Measurements from ENCODE around the gene GLIS1. TPM values are rescaled to one million over a fixed set of nuclear protein-coding genes. Genes with fewer than 3 reads are reported as not detected.

GLIS1 gene
- total and polyA plus RNA-seq, 10 of the 15 experiments (the other 5 are each of a cell fraction or from before 2014, with no cell fraction given): not detected

- no peak for TF ChIP-seq USF2 (IDR thresholded peaks at IDR 0.05; ENCODE audit: borderline replicate concordance, low read depth, low read length)
- TF ChIP-seq ESRRA (IDR thresholded peaks at IDR 0.05; ENCODE audit: low read length): no peak
Observed at GRCh38 chr1:53687426-53687825, 51.5 kb downstream of the GLIS1 start (continued).

GRCh38 chr1:53686965-53687267, 52.0 kb downstream of the GLIS1 start:
- intact Hi-C loops (cut with micrococcal nuclease; ENCODE audit: unreplicated experiment): no loop called here
- SMC1A ChIA-PET (ENCODE audit: uncharacterized antibody, unreplicated experiment): no interaction called here
- no peaks in the 10 kb centered on the region for H3K9me3 ChIP-seq (replicated peaks; ENCODE audit: control insufficient read depth, insufficient read depth, low read length)
- in situ Hi-C loops (cut with MboI): no loop called here
- CTCF ChIA-PET: no interaction called here
- FAIRE-seq: no peak
- POLR2A ChIA-PET: no interaction called here
- DNase-seq (ENCODE audit: low read depth, low spot score): no peak
- H3K4me2 ChIP-seq (ENCODE audit: control insufficient read depth, insufficient read depth): no peak overlapping the region
- H3K79me2 ChIP-seq (ENCODE audit: control insufficient read depth, insufficient read depth, low read length): no peaks in the 10 kb centered on the region
- H4K20me1 ChIP-seq (ENCODE audit: control insufficient read depth, insufficient read depth): no peaks in the 10 kb centered on the region
- no peaks in the 10 kb centered on the region for H3K4me1 ChIP-seq (ENCODE audit: control insufficient read depth, insufficient read depth, low read length)
- no peak for ATAC-seq
- H3K36me3 ChIP-seq (ENCODE audit: control insufficient read depth in 2 of 2, insufficient read depth in 2 of 2, low read length in 1 of 2): no peaks in the 10 kb centered on the region
- no peak overlapping the region for H2AFZ ChIP-seq (ENCODE audit: control insufficient read depth, low read depth, low read length)
- WGBS (ENCODE audit: insufficient coverage, insufficient replicate concordance, low lambda C conversion rate, missing lambda C conversion rate): 17% methylated on average over 7 of the region's 7 CpGs
- RAD21 ChIA-PET (ENCODE audit: unreplicated experiment): no interaction called here
- no TSS peak for BruUV-seq (replicated peaks)
- peaks cover 0 to 9% of the 10 kb centered on the region in 2 experiments; a peak in 2 of 4 replicates for H3K27me3 ChIP-seq (replicated peaks in 1 of 2; ENCODE audit: control insufficient read depth in 2 of 2, insufficient read depth in 2 of 2, low read length in 1 of 2)
- H3K4me3 ChIP-seq: no peak overlapping the region
- TF ChIP-seq WRNIP1 (IDR thresholded peaks at IDR 0.05; ENCODE audit: borderline replicate concordance, low read depth, low read length) (no peak), BACH1 (IDR thresholded peaks at IDR 0.05; ENCODE audit: borderline replicate concordance) (no peak), FOXM1 (IDR thresholded peaks at IDR 0.05; ENCODE audit: low read depth, low read length) (no peak), NFYB (IDR thresholded peaks at IDR 0.05; ENCODE audit: insufficient read depth, low read depth, low read length) (no peak), PRDM15 (CRISPR knock-in tag; IDR thresholded peaks at IDR 0.05) (no peak), MEF2B (IDR thresholded peaks at IDR 0.05; ENCODE audit: partially characterized antibody, poor library complexity, severe bottlenecking) (no peak), MEF2A (IDR thresholded peaks at IDR 0.05; ENCODE audit: insufficient read depth, low read depth, low read length) (no peak), ZZZ3 (IDR thresholded peaks at IDR 0.05; ENCODE audit: control insufficient read depth, insufficient read length, low read depth) (no peak), IRF3 (IDR thresholded peaks at IDR 0.05) (no peak), RAD21 (IDR thresholded peaks at IDR 0.05; ENCODE audit: insufficient read depth, low read depth, low read length) (no peak), TCF3 (IDR thresholded peaks at IDR 0.05; ENCODE audit: borderline replicate concordance, insufficient read depth, low read depth, low read length) (no peak), MTA2 (IDR thresholded peaks at IDR 0.05; ENCODE audit: low read depth) (no peak), BHLHE40 (IDR thresholded peaks at IDR 0.05; ENCODE audit: borderline replicate concordance in 1 of 2, low read depth in 2 of 2, low read length in 1 of 2) (no peak), CREM (IDR thresholded peaks at IDR 0.05; ENCODE audit: low read depth) (no peak)
- no peak overlapping the region for H3K9ac ChIP-seq (ENCODE audit: control insufficient read depth, insufficient read depth, low read length)
- no peak overlapping the region for H3K27ac ChIP-seq (ENCODE audit: control insufficient read depth, insufficient read depth)

Measured in GM12878 (cell line).